Right cardiac atrium (tissue), 5 donors: ENCODE results near the gene RSRC1. TPM values are rescaled to one million over a fixed set of nuclear protein-coding genes. Genes with fewer than 3 reads are reported as not detected.

ENCODE experiments used
- ATAC-seq, 2 donors: fragments of 200-7000 bp; cut with Tn5 transposase; one replicate each; pipeline versions ENCODE4 v1.8.0 to v1.9.1; 2020; ENCODE audit warnings: moderate library complexity in 2 of 2, mild to moderate bottlenecking in 1 of 2
- DNase-seq, 3 donors: peaks; one replicate each; pipeline ENCODE4 v3.0.0-alpha.2; 2020
- H3K27ac ChIP-seq: one replicate; pipeline ENCODE4 v1.5.1; 2013; ENCODE audit warnings: mild to moderate bottlenecking, low read length, control low read depth, moderate library complexity
- H3K27me3 ChIP-seq: one replicate; pipeline ENCODE4 v1.6.1; 2013; ENCODE audit not compliant: control insufficient read depth, insufficient read depth
- H3K4me1 ChIP-seq: one replicate; pipeline ENCODE4 v1.6.1; 2013; ENCODE audit warnings: low read length; ENCODE audit not compliant: control insufficient read depth, insufficient read depth
- H3K4me3 ChIP-seq: one replicate; pipeline ENCODE4 v1.5.1; 2013; ENCODE audit warnings: low read length, control low read depth
- H3K9me3 ChIP-seq: one replicate; pipeline ENCODE4 v1.6.1; 2013; ENCODE audit warnings: low read length; ENCODE audit not compliant: control insufficient read depth
- WGBS: extraction: QIAGEN DNeasy Blood & Tissue Kit; methylation state at CpG from one replicate; pipeline ENCODE4 v1.1.7; 2013; 5-methylcytosine and 5-hydroxymethylcytosine counted together
- intact Hi-C, 4 donors: fragments of 100-400 bp; cut with DNase I; formaldehyde crosslinking; loops; one replicate each; pipeline versions ENCODE4 v1.11.0 to v1.14.0; 2022 to 2023
- polyA plus RNA-seq: library from polyadenylated mRNA; stranded (reverse); fragments of 200-250 nt; gene quantifications from one replicate; pipeline ENCODE4 v1.2.3, GENCODE V29; 2013
- total RNA-seq, 4 donors: library from RNA; stranded (reverse); fragmentation: NEBNext Ultra II Directional; extraction: Animal tissue kit (Norgen Biotek cat#: 25700); gene quantifications; one replicate each; pipeline ENCODE4 v1.2.1, GENCODE V29; 2021
- donor health status: healthy with polysubstance abuse.
- donor health status: DM: no; HTN: yes; CAD: no.
- donor health status: DM: no; HTN: no; CAD: no.
- donor health status: DM: no; HTN: yes; CAD: no; lungs with severe emphysema.
- donor health status: DM: yes; HTN: yes; CAD: no.

RSRC1 gene
- total and polyA plus RNA-seq, 5 donors: 23.0 to 31.0 (median 28.2) TPM

- DNase-seq (peak; percentile 98 to 99 (median 99)), ATAC-seq (peak; percentile 99 to 100)
- H3K4me1 ChIP-seq: no peaks in the 10 kb centered on the region
- H3K9me3 ChIP-seq: no peaks in the 10 kb centered on the region
- H3K27ac ChIP-seq: peak within 1 kb of the TSS; percentile 78
- H3K4me3 ChIP-seq: peak within 1 kb of the TSS; percentile 70
- intact Hi-C loops: no loop called here
- no peaks in the 10 kb centered on the region for H3K27me3 ChIP-seq
- under 1% methylated on average over 51 of the region's 51 CpGs for WGBS
These were observed 461.3 kb downstream of the RSRC1 start, which contains the start of gene MLF1 for GRCh38 chr3:158570999-158571702. TSS of gene MLF1 (plus strand) at chr3:158571194. CDS start at chr3:158571301, 107 bp downstream.

DNA sequence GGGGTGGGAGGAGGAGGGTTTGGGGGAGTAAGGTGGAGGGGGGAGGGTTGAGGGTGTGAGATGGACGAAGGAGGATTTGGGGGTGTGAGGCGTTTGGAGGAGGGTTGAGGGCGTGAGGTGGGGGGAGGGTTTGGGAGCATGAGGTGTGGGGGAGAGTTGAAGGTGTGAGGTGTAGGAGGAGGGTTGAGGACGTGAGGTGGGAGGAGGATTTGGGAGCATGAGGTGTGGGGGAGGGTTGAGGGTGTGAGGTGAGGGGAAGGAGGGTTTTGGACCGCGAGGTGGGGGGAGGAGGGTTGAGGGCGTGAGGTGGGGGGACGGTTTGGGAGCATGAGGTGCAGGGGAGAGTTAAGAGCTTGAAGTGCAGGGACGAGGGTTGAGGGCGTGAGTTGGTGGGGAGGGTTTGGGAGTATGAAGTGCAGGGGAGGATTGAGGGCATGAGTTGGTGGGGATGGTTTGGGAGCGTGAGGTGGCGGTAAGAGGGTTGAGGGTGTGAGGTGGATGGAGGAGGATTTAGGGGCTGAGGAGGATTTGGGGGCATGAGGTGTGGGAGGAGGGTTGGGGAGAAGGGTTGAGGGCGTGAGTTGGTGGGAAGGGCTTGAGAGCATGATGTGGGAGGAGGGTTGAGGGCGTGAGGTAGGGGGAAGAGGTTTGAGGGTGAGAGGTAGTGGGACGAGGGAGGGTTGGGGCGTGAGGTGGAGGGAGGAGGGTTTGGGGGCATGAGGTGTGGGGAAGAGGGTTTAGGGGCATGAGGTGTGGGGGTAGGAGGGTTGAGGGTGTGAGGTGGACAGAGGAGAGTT, 462.3 kb downstream of the RSRC1 start:
- intact Hi-C loops: no loop called here
- 75% methylated on average over 16 of the region's 16 CpGs for WGBS
- DNase-seq (peak in 1 of 3 donors; percentile 65), ATAC-seq (no peak)
- Histone ChIP-seq H3K27ac (peak overlapping the region; percentile 18), H3K9me3 (no peaks in the 10 kb centered on the region), H3K4me1 (no peaks in the 10 kb centered on the region), H3K27me3 (no peaks in the 10 kb centered on the region), H3K4me3 (peak overlapping the region; percentile 70)

DNA sequence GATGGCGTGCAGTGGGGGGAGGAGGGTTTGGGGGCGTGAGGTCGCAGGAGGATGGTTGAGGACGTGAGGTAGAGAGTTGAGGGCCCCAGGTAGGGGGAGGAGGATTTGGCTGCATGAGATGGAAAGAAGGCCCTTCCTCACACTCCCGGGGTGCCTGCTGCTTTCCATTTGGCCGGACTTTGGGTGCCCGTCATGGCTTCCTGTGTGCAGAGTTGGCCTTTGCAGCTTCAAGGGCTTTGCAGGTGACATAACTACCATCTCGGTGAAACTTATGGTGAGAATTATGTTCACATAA, 462.8 kb downstream of the RSRC1 start:
- intact Hi-C loops: no loop called here
- Histone ChIP-seq H3K27me3 (no peaks in the 10 kb centered on the region), H3K9me3 (no peaks in the 10 kb centered on the region), H3K4me3 (peak overlapping the region; percentile 70), H3K4me1 (no peaks in the 10 kb centered on the region), H3K27ac (no peak overlapping the region)
- ATAC-seq: no peak
- peak in 1 of 3 donors; percentile 42 for DNase-seq
- 75% methylated on average over 8 of the region's 8 CpGs for WGBS

DNA sequence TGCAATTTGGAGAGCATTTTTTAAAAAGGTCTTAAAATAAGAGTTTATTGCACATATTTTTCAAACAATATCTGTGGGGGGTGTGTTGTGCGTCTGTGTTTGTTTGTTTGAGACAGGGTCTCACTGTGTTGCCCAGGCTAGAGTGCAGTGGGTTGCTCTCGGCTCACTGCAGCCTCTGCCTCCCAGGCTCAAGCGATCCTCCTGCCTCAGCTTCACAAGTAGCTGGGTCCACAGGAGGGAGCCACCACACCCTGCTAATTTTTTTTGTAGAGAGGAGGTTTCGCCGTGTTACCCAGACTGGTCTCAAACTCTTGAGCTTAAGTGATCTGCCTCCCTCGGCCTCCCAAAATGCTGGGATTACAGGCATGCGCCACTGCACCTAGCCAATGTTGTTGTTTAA, 463.8 kb downstream of the RSRC1 start:
- no peaks in the 10 kb centered on the region for H3K4me1 ChIP-seq
- intact Hi-C loops: no loop called here
- H3K27ac ChIP-seq: no peak overlapping the region
- no peak for ATAC-seq
- H3K9me3 ChIP-seq: no peaks in the 10 kb centered on the region
- peak in 1 of 3 donors; percentile 39 for DNase-seq
- H3K4me3 ChIP-seq: peak overlapping the region; percentile 32
- 75% methylated on average over 7 of the region's 7 CpGs for WGBS
- no peaks in the 10 kb centered on the region for H3K27me3 ChIP-seq

GRCh38 chr3:158574646-158575045, 464.8 kb downstream of the RSRC1 start:
- 53% methylated on average over 1 of the region's 1 CpG for WGBS

GRCh38 chr3:158590223-158590622, 480.3 kb downstream of the RSRC1 start:
- Histone ChIP-seq H3K9me3 (no peaks in the 10 kb centered on the region), H3K4me1 (peaks cover 1% of the 10 kb centered on the region), H3K4me3 (no peak overlapping the region), H3K27ac (no peak overlapping the region), H3K27me3 (no peaks in the 10 kb centered on the region)
- intact Hi-C loops: no loop called here
- DNase-seq (no peak), ATAC-seq (no peak)

More at GRCh38 chr3:158574646-158575045, 464.8 kb downstream of the RSRC1 start:
- no peak for DNase-seq
- Histone ChIP-seq H3K4me3 (no peak overlapping the region), H3K9me3 (no peaks in the 10 kb centered on the region), H3K4me1 (no peaks in the 10 kb centered on the region), H3K27me3 (no peaks in the 10 kb centered on the region), H3K27ac (no peak overlapping the region)
- intact Hi-C loops: no loop called here
- no peak for ATAC-seq

Other genes with a start within 250 kb of the RSRC1 start
- 1 to 10 TPM; 1.2 to 3.8 (median 2.7) TPM for gene SHOX2, start 3.7 kb upstream of the RSRC1 start, total RNA-seq
- gene SHOX2, start 3.7 kb upstream of the RSRC1 start, polyA plus RNA-seq: 7.4 TPM